ENCODE results near the gene SYNPO.

The SYNPO gene

GRCh38 chr5:150639751-150640150, 709 bp upstream of the SYNPO start:
- Histone ChIP-seq H3K9me3 (ENCODE audit: severe bottlenecking) (no peaks in the 10 kb centered on the region), H3K27ac (ENCODE audit: poor library complexity, severe bottlenecking) (peak overlapping the region; percentile 93), H3K4me1 (ENCODE audit: insufficient read depth, poor library complexity, severe bottlenecking) (peaks cover 79% of the 10 kb centered on the region), H3K4me3 (ENCODE audit: severe bottlenecking) (no peak overlapping the region), H3K36me3 (ENCODE audit: low read depth) (no peaks in the 10 kb centered on the region), H3K27me3 (ENCODE audit: insufficient read depth, poor library complexity, severe bottlenecking) (no peaks in the 10 kb centered on the region)
- DNase-seq (ENCODE audit: low spot score) (no peak), ATAC-seq (ENCODE audit: low read depth) (no peak)
- TF ChIP-seq CTCF (IDR thresholded peaks at IDR 0.05; ENCODE audit: poor library complexity, severe bottlenecking): no peak

- DNase-seq (ENCODE audit: low spot score): no peak
- peak; percentile 0; the same call in 1 of the 3 replicates for ATAC-seq (ENCODE audit: low read depth)
- H3K4me3 ChIP-seq (ENCODE audit: severe bottlenecking): peak overlapping the region; percentile 19
- H3K27ac ChIP-seq (ENCODE audit: poor library complexity, severe bottlenecking): peak overlapping the region; percentile 93
- no peaks in the 10 kb centered on the region for H3K9me3 ChIP-seq (ENCODE audit: severe bottlenecking)
- H3K36me3 ChIP-seq (ENCODE audit: low read depth): no peaks in the 10 kb centered on the region
- no peak for TF ChIP-seq CTCF (IDR thresholded peaks at IDR 0.05; ENCODE audit: poor library complexity, severe bottlenecking)
- peaks cover 76% of the 10 kb centered on the region for H3K4me1 ChIP-seq (ENCODE audit: insufficient read depth, poor library complexity, severe bottlenecking)
- no peaks in the 10 kb centered on the region for H3K27me3 ChIP-seq (ENCODE audit: insufficient read depth, poor library complexity, severe bottlenecking)
Observed at GRCh38 chr5:150641006-150641570, 628 bp downstream of the SYNPO start.

- Histone ChIP-seq H3K9me3 (ENCODE audit: severe bottlenecking) (no peaks in the 10 kb centered on the region), H3K36me3 (ENCODE audit: low read depth) (no peaks in the 10 kb centered on the region), H3K4me1 (ENCODE audit: insufficient read depth, poor library complexity, severe bottlenecking) (peaks cover 67% of the 10 kb centered on the region), H3K27me3 (ENCODE audit: insufficient read depth, poor library complexity, severe bottlenecking) (no peaks in the 10 kb centered on the region), H3K4me3 (ENCODE audit: severe bottlenecking) (no peak overlapping the region), H3K27ac (ENCODE audit: poor library complexity, severe bottlenecking) (peak overlapping the region; percentile 93)
- ATAC-seq (ENCODE audit: low read depth) (no peak), DNase-seq (ENCODE audit: low spot score) (no peak)
- no peak for TF ChIP-seq CTCF (IDR thresholded peaks at IDR 0.05; ENCODE audit: poor library complexity, severe bottlenecking)
Observed at GRCh38 chr5:150641824-150642566, 1.5 kb downstream of the SYNPO start.

- TF ChIP-seq CTCF (IDR thresholded peaks at IDR 0.05; ENCODE audit: poor library complexity, severe bottlenecking): no peak
- Histone ChIP-seq H3K27ac (ENCODE audit: poor library complexity, severe bottlenecking) (peak overlapping the region; percentile 93), H3K9me3 (ENCODE audit: severe bottlenecking) (no peaks in the 10 kb centered on the region), H3K4me1 (ENCODE audit: insufficient read depth, poor library complexity, severe bottlenecking) (peaks cover 61% of the 10 kb centered on the region), H3K4me3 (ENCODE audit: severe bottlenecking) (no peak overlapping the region), H3K27me3 (ENCODE audit: insufficient read depth, poor library complexity, severe bottlenecking) (no peaks in the 10 kb centered on the region), H3K36me3 (ENCODE audit: low read depth) (no peaks in the 10 kb centered on the region)
- DNase-seq (ENCODE audit: low spot score) (peak; percentile 94), ATAC-seq (ENCODE audit: low read depth) (peak; percentile 74)
Observed at GRCh38 chr5:150642567-150642927, 2.1 kb downstream of the SYNPO start.

All from RWPE2 (cell line).